Activated naive CD8-positive, alpha-beta T cell treated with anti-CD3 and anti-CD28 coated beads, Interleukin-2, amount 10 ng/mL, durations not matched to agents 7 days and 5 days (primary cell): ENCODE data around the gene SELE. TPM values are rescaled to one million over a fixed set of nuclear protein-coding genes. Genes with fewer than 3 reads are reported as not detected.
"Not testable (repeated sequence)": the region's sequence is repeated elsewhere in the genome, so short reads cannot be mapped to it uniquely, and the experiment has no call there.

ENCODE experiments used
- ATAC-seq: fragments of 150-1000 bp; cut with Tn5 transposase; one replicate; pipeline ENCODE4 v1.10.0; 2021; ENCODE audit warnings: low read depth, moderate library complexity
- POLR2A ChIA-PET: fragments of 350-600 bp; sonication (Branson Sonifier 250); formaldehyde crosslinking; loops from one replicate; lab custom pipeline; 2021; ENCODE audit warnings: antibody characterized with exemption; lab: Charles Lee
- DNase-seq: peaks from one replicate; pipeline ENCODE4 v3.0.0; 2021
- H3K27ac Mint-ChIP-seq: one replicate; pipeline ENCODE4 v1.8.0; 2022; ENCODE audit warnings: mild to moderate bottlenecking, mixed read lengths
- H3K27me3 Mint-ChIP-seq: one replicate; pipeline ENCODE4 v1.8.0; 2022; ENCODE audit warnings: mild to moderate bottlenecking, moderate library complexity, mixed read lengths
- H3K36me3 Mint-ChIP-seq: one replicate; pipeline ENCODE4 v1.8.0; 2021; ENCODE audit warnings: mild to moderate bottlenecking, mixed read lengths
- H3K4me1 Mint-ChIP-seq: one replicate; pipeline ENCODE4 v1.8.0; 2021; ENCODE audit warnings: mixed read lengths
- H3K4me3 Mint-ChIP-seq: one replicate; pipeline ENCODE4 v1.8.0; 2022; ENCODE audit warnings: mild to moderate bottlenecking, moderate library complexity, mixed read lengths
- H3K9me3 Mint-ChIP-seq: one replicate; pipeline ENCODE4 v1.8.0; 2021; ENCODE audit warnings: mixed read lengths
- total RNA-seq, 2 experiments: library from RNA; stranded (reverse); gene quantifications; one replicate each; pipeline ENCODE4 v1.2.3, GENCODE V29; 2021

The SELE gene
- total RNA-seq, 2 experiments from 2014 or later = not detected

GRCh38 chr1:169692756-169693460 lies 41.0 kb downstream of the SELE start:
- peaks cover 77% of the 10 kb centered on the region for H3K4me1 Mint-ChIP-seq
- ATAC-seq (peak; percentile 34), DNase-seq (no peak)
- no peaks in the 10 kb centered on the region for H3K9me3 Mint-ChIP-seq
- peak overlapping the region; percentile 90 for H3K27ac Mint-ChIP-seq
- peak overlapping the region; percentile 74 for H3K4me3 Mint-ChIP-seq
- H3K36me3 Mint-ChIP-seq = peaks cover 26% of the 10 kb centered on the region
- H3K27me3 Mint-ChIP-seq = no peaks in the 10 kb centered on the region
- POLR2A ChIA-PET = interaction anchor here (0.7 to 3.9 kb wide), 9 partner anchors 9 to 241 kb away, joined by 3 to 29 read pairs (median 7); partner anchors contain the start of gene METTL18

- peaks cover 59% of the 10 kb centered on the region for H3K4me1 Mint-ChIP-seq
- no peak for ATAC-seq
Measured at GRCh38 chr1:169690489-169690888, 43.4 kb downstream of the SELE start.

GRCh38 chr1:169689395-169689794 lies 44.5 kb downstream of the SELE start:
- H3K36me3 Mint-ChIP-seq = peaks cover 10% of the 10 kb centered on the region
- POLR2A ChIA-PET = interaction anchor here (1.1 kb wide), 1 partner anchor 11 kb away, joined by 3 read pairs; no protein-coding TSS in a partner anchor
- no peaks in the 10 kb centered on the region for H3K9me3 Mint-ChIP-seq
- no peak overlapping the region for H3K4me3 Mint-ChIP-seq
- peak overlapping the region; percentile 39 for H3K27ac Mint-ChIP-seq
- peaks cover 48% of the 10 kb centered on the region for H3K4me1 Mint-ChIP-seq
- no peaks in the 10 kb centered on the region for H3K27me3 Mint-ChIP-seq
- DNase-seq (no peak), ATAC-seq (no peak)

More at GRCh38 chr1:169690489-169690888, 43.4 kb downstream of the SELE start:
- Mint-ChIP-seq H3K36me3 (peaks cover 17% of the 10 kb centered on the region), H3K9me3 (no peaks in the 10 kb centered on the region), H3K27me3 (no peaks in the 10 kb centered on the region), H3K4me3 (peak overlapping the region; percentile 65), H3K27ac (peak overlapping the region; percentile 88)
- POLR2A ChIA-PET = interaction anchor here (1.0 kb wide), 1 partner anchor 16 kb away, joined by 3 read pairs; no protein-coding TSS in a partner anchor
- no peak for DNase-seq

- H3K4me3 Mint-ChIP-seq, POLR2A ChIA-PET, ATAC-seq, H3K9me3 Mint-ChIP-seq, DNase-seq, H3K27me3 Mint-ChIP-seq, H3K27ac Mint-ChIP-seq: not testable (repeated sequence)
- peaks cover 38% of the 10 kb centered on the region for H3K4me1 Mint-ChIP-seq
- peaks cover 10% of the 10 kb centered on the region for H3K36me3 Mint-ChIP-seq
Measured at GRCh38 chr1:169688377-169688776, 45.5 kb downstream of the SELE start.

- H3K27ac Mint-ChIP-seq = no peak overlapping the region
- no peak for ATAC-seq
Measured at GRCh38 chr1:169683661-169684060, 50.2 kb downstream of the SELE start.

GRCh38 chr1:169683168-169683567 lies 50.7 kb downstream of the SELE start:
- not testable (repeated sequence) for H3K9me3 Mint-ChIP-seq, H3K27ac Mint-ChIP-seq, ATAC-seq, DNase-seq, H3K27me3 Mint-ChIP-seq, H3K36me3 Mint-ChIP-seq, H3K4me3 Mint-ChIP-seq
- H3K4me1 Mint-ChIP-seq = peaks cover 17% of the 10 kb centered on the region
- POLR2A ChIA-PET = interaction anchor here (2.0 kb wide), 1 partner anchor 9 kb away, joined by 10 read pairs; no protein-coding TSS in a partner anchor

More at GRCh38 chr1:169683661-169684060, 50.2 kb downstream of the SELE start:
- Mint-ChIP-seq H3K4me1 (peaks cover 17% of the 10 kb centered on the region), H3K27me3 (no peaks in the 10 kb centered on the region), H3K9me3 (no peaks in the 10 kb centered on the region), H3K4me3 (no peak overlapping the region), H3K36me3 (no peaks in the 10 kb centered on the region)
- POLR2A ChIA-PET = no interaction called here
- DNase-seq = no peak

- Mint-ChIP-seq H3K27me3 (no peaks in the 10 kb centered on the region), H3K36me3 (no peaks in the 10 kb centered on the region), H3K4me3 (no peak overlapping the region), H3K27ac (peak overlapping the region; percentile 8), H3K4me1 (peaks cover 19% of the 10 kb centered on the region), H3K9me3 (no peaks in the 10 kb centered on the region)
- DNase-seq (no peak), ATAC-seq (no peak)
- POLR2A ChIA-PET = interaction anchor here (1.0 to 2.0 kb wide), 2 partner anchors 10 to 26 kb away, joined by 3 to 10 read pairs; no protein-coding TSS in a partner anchor
Measured at GRCh38 chr1:169682071-169682470, 51.8 kb downstream of the SELE start.

- Mint-ChIP-seq H3K9me3 (no peaks in the 10 kb centered on the region), H3K4me1 (peaks cover 28% of the 10 kb centered on the region), H3K27ac (peak overlapping the region; percentile 73), H3K27me3 (no peaks in the 10 kb centered on the region), H3K4me3 (peak overlapping the region; percentile 37), H3K36me3 (no peaks in the 10 kb centered on the region)
- ATAC-seq (peak; percentile 20), DNase-seq (no peak)
- POLR2A ChIA-PET = interaction anchor here (2.0 kb wide), 1 partner anchor 11 kb away, joined by 10 read pairs; no protein-coding TSS in a partner anchor
Measured at GRCh38 chr1:169681140-169681539, 52.7 kb downstream of the SELE start.

GRCh38 chr1:169680377-169681019 lies 53.4 kb downstream of the SELE start:
- Mint-ChIP-seq H3K9me3 (no peaks in the 10 kb centered on the region), H3K36me3 (no peaks in the 10 kb centered on the region), H3K4me3 (peak overlapping the region; percentile 37), H3K27ac (peak overlapping the region; percentile 73), H3K27me3 (no peaks in the 10 kb centered on the region), H3K4me1 (peaks cover 32% of the 10 kb centered on the region)
- DNase-seq (no peak), ATAC-seq (peak; percentile 58)
- POLR2A ChIA-PET = no interaction called here

- Mint-ChIP-seq H3K4me1 (peaks cover 33% of the 10 kb centered on the region), H3K4me3 (no peak overlapping the region)
- POLR2A ChIA-PET = interaction anchor here (1.3 kb wide), 1 partner anchor 12 kb away, joined by 4 read pairs; no protein-coding TSS in a partner anchor
Measured at GRCh38 chr1:169679692-169680091, 54.2 kb downstream of the SELE start.

GRCh38 chr1:169676001-169676400 lies 57.9 kb downstream of the SELE start:
- H3K9me3 Mint-ChIP-seq = peaks cover 4% of the 10 kb centered on the region

More at GRCh38 chr1:169679692-169680091, 54.2 kb downstream of the SELE start:
- no peak overlapping the region for H3K27ac Mint-ChIP-seq
- H3K36me3 Mint-ChIP-seq = no peaks in the 10 kb centered on the region
- no peak for ATAC-seq
- H3K9me3 Mint-ChIP-seq = no peaks in the 10 kb centered on the region
- no peaks in the 10 kb centered on the region for H3K27me3 Mint-ChIP-seq
- no peak for DNase-seq

More at GRCh38 chr1:169676001-169676400, 57.9 kb downstream of the SELE start:
- Mint-ChIP-seq H3K36me3 (peaks cover 2% of the 10 kb centered on the region), H3K4me1 (peaks cover 28% of the 10 kb centered on the region), H3K27ac (no peak overlapping the region), H3K4me3 (no peak overlapping the region), H3K27me3 (no peaks in the 10 kb centered on the region)
- ATAC-seq (no peak), DNase-seq (no peak)
- POLR2A ChIA-PET = no interaction called here
